D341Med (cell line): ENCODE data around the gene PCGF3.
"Not testable (repeated sequence)": the region's sequence is repeated elsewhere in the genome, so short reads cannot be mapped to it uniquely, and the experiment has no call there.

ENCODE experiments used
- DNase-seq: peaks from one replicate; pipeline ENCODE4 v3.0.0; 2012; ENCODE audit warnings: low spot score

PCGF3 gene

GRCh38 chr4:668219-668618, 37.4 kb upstream of the PCGF3 start:
- DNase-seq: not testable (repeated sequence)

- DNase-seq: not testable (repeated sequence)
These were observed 35.6 kb upstream of the PCGF3 start for GRCh38 chr4:669806-670559.

GRCh38 chr4:671769-672168, 33.9 kb upstream of the PCGF3 start:
- DNase-seq: no peak

GRCh38 chr4:673349-674091, 32.1 kb upstream of the PCGF3 start:
- no peak for DNase-seq

- peak; percentile 100 for DNase-seq
These were observed 31.2 kb upstream of the PCGF3 start, which contains the start of the genes ATP5ME and MYL5 for GRCh38 chr4:674172-675035. TSS of gene ATP5ME (minus strand) at chr4:674276. CDS start at chr4:674247, 29 bp downstream. TSS of gene MYL5 (plus strand) at chr4:674542. CDS start at chr4:678027, 3,485 bp downstream.

GRCh38 chr4:675036-675882, 30.4 kb upstream of the PCGF3 start:
- no peak for DNase-seq

GRCh38 chr4:675980-676870, 29.4 kb upstream of the PCGF3 start:
- DNase-seq: no peak

GRCh38 chr4:676871-677235, 28.8 kb upstream of the PCGF3 start:
- no peak for DNase-seq

- DNase-seq: no peak
These were observed 28.0 kb upstream of the PCGF3 start for GRCh38 chr4:677431-678293.

- no peak for DNase-seq
These were observed 27.1 kb upstream of the PCGF3 start for GRCh38 chr4:678331-679103.

GRCh38 chr4:679104-679481, 26.5 kb upstream of the PCGF3 start:
- DNase-seq: no peak

GRCh38 chr4:679629-680028, 26.0 kb upstream of the PCGF3 start:
- no peak for DNase-seq

GRCh38 chr4:680091-680490, 25.5 kb upstream of the PCGF3 start:
- no peak for DNase-seq

GRCh38 chr4:680551-680927, 25.1 kb upstream of the PCGF3 start:
- no peak for DNase-seq

GRCh38 chr4:680928-681645, 24.5 kb upstream of the PCGF3 start:
- DNase-seq: no peak

- no peak for DNase-seq
These were observed 23.7 kb upstream of the PCGF3 start for GRCh38 chr4:681736-682451.

GRCh38 chr4:682490-683172, 23.0 kb upstream of the PCGF3 start:
- DNase-seq: no peak
